H1 (cell line): Measurements from ENCODE around the gene AGPAT2.

ENCODE experiments used
- BRCA1 ChIP-seq: IDR thresholded peaks from 2 replicates; pipeline ENCODE4 v1.6.1; 2012; ENCODE audit warnings: low read depth, low read length, improper control_type of control experiment
- EGR1 ChIP-seq: IDR thresholded peaks from 2 replicates; pipeline ENCODE4 v1.6.1; 2011; ENCODE audit warnings: low read depth, low read length, borderline replicate concordance
- EZH2 ChIP-seq: fragments of 200-600 bp; sonication (generic); IDR thresholded peaks from 2 replicates; pipeline ENCODE4 v1.7.1; 2012; ENCODE audit warnings: low read depth, mild to moderate bottlenecking, moderate library complexity, low read length, inconsistent platforms; ENCODE audit not compliant: severe bottlenecking
- POLR2AphosphoS5 ChIP-seq: IDR thresholded peaks from 2 replicates; pipeline ENCODE4 v1.6.1; 2011; ENCODE audit warnings: low read depth, low read length
- RAD21 ChIP-seq, 2 experiments: IDR thresholded peaks in 1 of 2; conservative IDR thresholded peaks in 1 of 2; 2 replicates each; pipeline ENCODE4 v1.6.1; 2011; ENCODE audit warnings: low read depth in 2 of 2, low read length in 2 of 2, improper control_type of control experiment in 1 of 2, inconsistent platforms in 1 of 2, mild to moderate bottlenecking in 1 of 2, moderate library complexity in 1 of 2
- SIN3A ChIP-seq, 2 experiments: IDR thresholded peaks in 1 of 2; conservative IDR thresholded peaks in 1 of 2; 2 replicates each; pipeline ENCODE4 v1.6.1; 2011 to 2012; ENCODE audit warnings: low read length in 2 of 2, improper control_type of control experiment in 1 of 2, low read depth in 1 of 2, mild to moderate bottlenecking in 1 of 2
- SUZ12 ChIP-seq: fragments of 200-600 bp; sonication (generic); IDR thresholded peaks from 2 replicates; pipeline ENCODE4 v1.6.1; 2012; ENCODE audit warnings: mild to moderate bottlenecking, inconsistent platforms, low read length, moderate library complexity, mixed read lengths
- TAF1 ChIP-seq: IDR thresholded peaks from 2 replicates; pipeline ENCODE4 v1.6.1; 2011; ENCODE audit warnings: mild to moderate bottlenecking, low read depth, low read length
- TCF12 ChIP-seq: IDR thresholded peaks from 2 replicates; pipeline ENCODE4 v1.6.1; 2011; ENCODE audit warnings: low read depth, mild to moderate bottlenecking, low read length
- TF ChIP-seq, protein P1 (sequence below), 3 experiments: IDR thresholded peaks; 1 replicate in 2 of 3; 2 replicates in 1 of 3; pipeline versions ENCODE4 v1.5.1 to v1.6.1; 2011; ENCODE audit warnings: low read length in 3 of 3, mild to moderate bottlenecking in 3 of 3, inconsistent platforms in 2 of 3, low read depth in 1 of 3, moderate library complexity in 1 of 3; ENCODE audit not compliant: insufficient read depth in 1 of 3; ENCODE audit errors: control extremely low read depth in 1 of 3

DNA sequence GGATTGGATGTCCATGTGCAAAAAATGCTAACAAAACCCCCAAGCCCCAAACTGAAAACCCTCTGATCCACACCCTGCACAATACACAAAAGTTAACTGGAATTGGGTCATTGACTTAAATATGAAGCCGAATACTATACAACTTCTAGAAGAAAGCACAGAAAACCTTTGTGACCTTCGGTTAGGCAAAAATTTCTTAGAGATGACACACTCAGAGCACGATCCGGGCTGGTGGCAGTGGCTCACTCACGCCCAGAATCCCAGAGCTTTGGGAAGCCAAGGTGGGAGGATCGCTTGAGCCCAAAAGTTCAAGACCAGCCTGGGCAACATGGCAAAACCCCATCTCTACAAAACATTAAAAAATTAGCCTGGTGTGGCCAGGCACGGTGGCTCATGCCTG lies 23.3 kb upstream of the AGPAT2 start:
- TF ChIP-seq BRCA1 (no peak), EZH2 (no peak), EGR1 (no peak), TAF1 (no peak), RAD21 (IDR thresholded peaks at IDR 0.05 in 1 of 2, conservative IDR thresholded peaks at IDR 0.05 in 1 of 2; ENCODE audit: low read depth in 2 of 2, low read length in 2 of 2) (no peak), SUZ12 (no peak), TCF12 (no peak), POLR2AphosphoS5 (no peak), SIN3A (conservative IDR thresholded peaks at IDR 0.05 in 1 of 2, IDR thresholded peaks at IDR 0.05 in 1 of 2; ENCODE audit: low read depth in 1 of 2, low read length in 2 of 2) (no peak)
- TF ChIP-seq, protein P1, sequence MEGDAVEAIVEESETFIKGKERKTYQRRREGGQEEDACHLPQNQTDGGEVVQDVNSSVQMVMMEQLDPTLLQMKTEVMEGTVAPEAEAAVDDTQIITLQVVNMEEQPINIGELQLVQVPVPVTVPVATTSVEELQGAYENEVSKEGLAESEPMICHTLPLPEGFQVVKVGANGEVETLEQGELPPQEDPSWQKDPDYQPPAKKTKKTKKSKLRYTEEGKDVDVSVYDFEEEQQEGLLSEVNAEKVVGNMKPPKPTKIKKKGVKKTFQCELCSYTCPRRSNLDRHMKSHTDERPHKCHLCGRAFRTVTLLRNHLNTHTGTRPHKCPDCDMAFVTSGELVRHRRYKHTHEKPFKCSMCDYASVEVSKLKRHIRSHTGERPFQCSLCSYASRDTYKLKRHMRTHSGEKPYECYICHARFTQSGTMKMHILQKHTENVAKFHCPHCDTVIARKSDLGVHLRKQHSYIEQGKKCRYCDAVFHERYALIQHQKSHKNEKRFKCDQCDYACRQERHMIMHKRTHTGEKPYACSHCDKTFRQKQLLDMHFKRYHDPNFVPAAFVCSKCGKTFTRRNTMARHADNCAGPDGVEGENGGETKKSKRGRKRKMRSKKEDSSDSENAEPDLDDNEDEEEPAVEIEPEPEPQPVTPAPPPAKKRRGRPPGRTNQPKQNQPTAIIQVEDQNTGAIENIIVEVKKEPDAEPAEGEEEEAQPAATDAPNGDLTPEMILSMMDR (IDR thresholded peaks at IDR 0.05; ENCODE audit: control extremely low read depth in 1 of 3, insufficient read depth in 1 of 3, low read depth in 1 of 3, low read length in 3 of 3): no peak
